K562 (cell line): ENCODE results near the gene MTF1. TPM values are rescaled to one million over a fixed set of nuclear protein-coding genes. Genes with fewer than 3 reads are reported as not detected.

Experiments
- KAT2B ChIP-seq: IDR thresholded peaks from one replicate; pipeline ENCODE4 v1.6.1; 2012; ENCODE audit warnings: low read depth, mild to moderate bottlenecking, control low read depth, inconsistent platforms, low read length, moderate library complexity
- PHB ChIP-seq: fragments of 250-450 bp; sonication (Bioruptor Pico); IDR thresholded peaks from 2 replicates; pipeline ENCODE4 v1.5.0; 2021
- PRMT5 ChIP-seq: sonication (generic); formaldehyde crosslinking; IDR thresholded peaks from 2 replicates; pipeline ENCODE4 v1.5.0; 2020; ENCODE audit warnings: missing genetic modification reagents
- RBM39 ChIP-seq: fragments of 200-400 bp; formaldehyde crosslinking; optimal IDR thresholded peaks from 2 replicates; pipeline ENCODE3; 2018; ENCODE audit warnings: low read depth, low read length
- RFX5 ChIP-seq: IDR thresholded peaks from 2 replicates; pipeline ENCODE4 v1.6.1; 2011; ENCODE audit warnings: low read depth, mild to moderate bottlenecking, improper control_type of control experiment, low read length
- SMC3 ChIP-seq: conservative IDR thresholded peaks from 2 replicates; pipeline ENCODE4 v1.6.1; 2011; ENCODE audit warnings: low read depth, low read length, improper control_type of control experiment; ENCODE audit not compliant: insufficient read depth
- TCF3 ChIP-seq: sonication (generic); formaldehyde crosslinking; IDR thresholded peaks from 2 replicates; pipeline ENCODE4 v1.4.0; 2020; ENCODE audit warnings: mild to moderate bottlenecking, missing genetic modification reagents
- TOE1 ChIP-seq, 2 experiments: fragments of 450-650 bp in 1 of 2; sonication (generic) in 1 of 2; formaldehyde crosslinking in 1 of 2; IDR thresholded peaks; 2 replicates each; pipeline versions ENCODE4 v1.7.1 to v1.8.0; 2016 to 2022; ENCODE audit warnings: borderline replicate concordance in 2 of 2, mild to moderate bottlenecking in 2 of 2, antibody characterized with exemption in 1 of 2, inconsistent platforms in 1 of 2, low read depth in 1 of 2, missing genetic modification reagents in 1 of 2, moderate library complexity in 1 of 2
- ZNF197 ChIP-seq: fragments of 200-800 bp; sonication (Bioruptor generic); IDR thresholded peaks from 2 replicates; pipeline ENCODE4 v1.6.1; 2016; ENCODE audit warnings: low read depth, missing genetic modification characterization, missing compliant biosample characterization
- ZNF24 ChIP-seq: fragments of 450-650 bp; IDR thresholded peaks from 2 replicates; pipeline ENCODE4 v1.6.1; 2016
- polyA plus RNA-seq, 8 experiments: library from polyadenylated mRNA; depleted of rRNA in 4 of 8; stranded (reverse) in 5 of 8; unstranded in 3 of 8; fragments of >200 nt; fragmentation: Nextera tagmentation in 2 of 8; fragmentation: Illumina TruSeq in 1 of 8; extraction: Ambion mirVana in 2 of 8; extraction: Trizol in 1 of 8; gene quantifications; 2 replicates each; pipeline versions ENCODE4 v1.2.1 to v1.2.3, GENCODE V29; 2011 to 2014; ENCODE audit warnings: inconsistent platforms in 1 of 8, missing spikeins in 1 of 8
- total RNA-seq, 7 experiments: library from RNA; depleted of rRNA in 6 of 7; stranded (reverse); fragments of >200 nt in 6 of 7; fragmentation: Illumina TruSeq in 2 of 7; extraction: Trizol in 2 of 7; gene quantifications; 2 replicates each; pipeline versions ENCODE4 v1.2.1 to v1.2.3, GENCODE V29; 2011 to 2021; ENCODE audit warnings: low replicate concordance in 1 of 7
- TF ChIP-seq, protein P1 (sequence below): sonication (generic); formaldehyde crosslinking; IDR thresholded peaks from 2 replicates; pipeline ENCODE4 v1.5.0; 2020; ENCODE audit warnings: missing genetic modification reagents
- TF ChIP-seq, protein P2 (sequence below), 2 experiments: IDR thresholded peaks; 2 replicates each; pipeline ENCODE4 v1.6.1; 2011; ENCODE audit warnings: borderline replicate concordance in 1 of 2, control low read depth in 1 of 2, low read depth in 1 of 2, low read length in 1 of 2, mild to moderate bottlenecking in 1 of 2, mixed read lengths in 1 of 2, moderate library complexity in 1 of 2; ENCODE audit not compliant: insufficient read depth in 1 of 2, insufficient read length in 1 of 2, poor library complexity in 1 of 2, severe bottlenecking in 1 of 2; ENCODE audit errors: extremely low read depth in 1 of 2
- TF ChIP-seq, protein P3 (sequence below): conservative IDR thresholded peaks from 2 replicates; pipeline ENCODE4 v1.6.1; 2011; ENCODE audit warnings: low read depth, mild to moderate bottlenecking, low read length; ENCODE audit not compliant: control insufficient read depth
- TF ChIP-seq, protein P4 (sequence below): fragments of 200-800 bp; sonication (Bioruptor generic); IDR thresholded peaks from 2 replicates; pipeline ENCODE4 v1.6.1; 2017; ENCODE audit warnings: missing genetic modification characterization, missing compliant biosample characterization
- TF ChIP-seq, protein P5 (sequence below), 2 experiments: fragments of 450-650 bp in 1 of 2; sonication (generic) in 1 of 2; formaldehyde crosslinking; conservative IDR thresholded peaks; 2 replicates each; pipeline versions ENCODE4 v1.4.0 to v1.8.1; 2020 to 2022; ENCODE audit warnings: mild to moderate bottlenecking in 1 of 2, missing genetic modification reagents in 1 of 2
- TF ChIP-seq, protein P6 (sequence below), 2 experiments: fragments of 450-650 bp in 1 of 2; sonication (generic) in 1 of 2; formaldehyde crosslinking in 1 of 2; IDR thresholded peaks in 1 of 2; conservative IDR thresholded peaks in 1 of 2; 2 replicates each; pipeline versions ENCODE4 v1.6.1 to v1.8.1; 2016 to 2023; ENCODE audit warnings: mild to moderate bottlenecking in 2 of 2, moderate library complexity in 2 of 2, inconsistent platforms in 1 of 2, missing genetic modification reagents in 1 of 2

The MTF1 gene
- total and polyA plus RNA-seq, 9 of the 15 experiments (the other 6 are each of a cell fraction or from before 2014, with no cell fraction given), result 1.1 to 12.2 (median 4.3) TPM

DNA sequence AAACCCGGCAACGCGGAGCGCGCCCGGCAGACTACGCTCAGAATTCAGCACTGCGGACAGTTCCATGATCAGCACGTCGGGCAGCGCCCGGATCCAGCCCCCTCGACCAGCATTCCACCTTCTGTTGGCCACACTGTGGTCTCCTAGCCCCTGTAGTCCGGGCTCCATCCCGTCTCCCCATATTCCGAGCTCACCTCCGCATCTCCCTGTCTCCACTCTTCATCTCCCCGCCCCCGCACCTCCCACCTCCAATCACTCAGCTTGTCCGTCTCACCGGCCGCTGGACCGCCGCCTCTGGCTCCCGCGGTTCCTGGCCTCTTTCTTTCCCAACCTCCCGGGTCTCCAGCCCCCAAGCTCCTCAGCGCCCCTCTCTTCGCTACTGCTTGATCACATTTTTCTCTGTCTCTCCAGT, 95.0 kb downstream of the MTF1 start (continued):
- no peak for TF ChIP-seq KAT2B
- TF ChIP-seq, protein P1, sequence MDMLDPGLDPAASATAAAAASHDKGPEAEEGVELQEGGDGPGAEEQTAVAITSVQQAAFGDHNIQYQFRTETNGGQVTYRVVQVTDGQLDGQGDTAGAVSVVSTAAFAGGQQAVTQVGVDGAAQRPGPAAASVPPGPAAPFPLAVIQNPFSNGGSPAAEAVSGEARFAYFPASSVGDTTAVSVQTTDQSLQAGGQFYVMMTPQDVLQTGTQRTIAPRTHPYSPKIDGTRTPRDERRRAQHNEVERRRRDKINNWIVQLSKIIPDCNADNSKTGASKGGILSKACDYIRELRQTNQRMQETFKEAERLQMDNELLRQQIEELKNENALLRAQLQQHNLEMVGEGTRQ (CRISPR knock-in tag), result peak; percentile 82
- TF ChIP-seq, protein P2, sequence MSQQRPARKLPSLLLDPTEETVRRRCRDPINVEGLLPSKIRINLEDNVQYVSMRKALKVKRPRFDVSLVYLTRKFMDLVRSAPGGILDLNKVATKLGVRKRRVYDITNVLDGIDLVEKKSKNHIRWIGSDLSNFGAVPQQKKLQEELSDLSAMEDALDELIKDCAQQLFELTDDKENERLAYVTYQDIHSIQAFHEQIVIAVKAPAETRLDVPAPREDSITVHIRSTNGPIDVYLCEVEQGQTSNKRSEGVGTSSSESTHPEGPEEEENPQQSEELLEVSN (IDR thresholded peaks at IDR 0.05; ENCODE audit: borderline replicate concordance in 1 of 2, extremely low read depth in 1 of 2, insufficient read depth in 1 of 2, insufficient read length in 1 of 2, low read depth in 1 of 2, low read length in 1 of 2, poor library complexity in 1 of 2, severe bottlenecking in 1 of 2), result peak in 1 of 2 experiments; percentile 20
- TF ChIP-seq, protein P3, sequence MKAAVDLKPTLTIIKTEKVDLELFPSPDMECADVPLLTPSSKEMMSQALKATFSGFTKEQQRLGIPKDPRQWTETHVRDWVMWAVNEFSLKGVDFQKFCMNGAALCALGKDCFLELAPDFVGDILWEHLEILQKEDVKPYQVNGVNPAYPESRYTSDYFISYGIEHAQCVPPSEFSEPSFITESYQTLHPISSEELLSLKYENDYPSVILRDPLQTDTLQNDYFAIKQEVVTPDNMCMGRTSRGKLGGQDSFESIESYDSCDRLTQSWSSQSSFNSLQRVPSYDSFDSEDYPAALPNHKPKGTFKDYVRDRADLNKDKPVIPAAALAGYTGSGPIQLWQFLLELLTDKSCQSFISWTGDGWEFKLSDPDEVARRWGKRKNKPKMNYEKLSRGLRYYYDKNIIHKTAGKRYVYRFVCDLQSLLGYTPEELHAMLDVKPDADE, result peak; percentile 95
- TF ChIP-seq TCF3 (CRISPR knock-in tag), result peak; percentile 65
- TF ChIP-seq RBM39, result no peak
- TF ChIP-seq, protein P4, sequence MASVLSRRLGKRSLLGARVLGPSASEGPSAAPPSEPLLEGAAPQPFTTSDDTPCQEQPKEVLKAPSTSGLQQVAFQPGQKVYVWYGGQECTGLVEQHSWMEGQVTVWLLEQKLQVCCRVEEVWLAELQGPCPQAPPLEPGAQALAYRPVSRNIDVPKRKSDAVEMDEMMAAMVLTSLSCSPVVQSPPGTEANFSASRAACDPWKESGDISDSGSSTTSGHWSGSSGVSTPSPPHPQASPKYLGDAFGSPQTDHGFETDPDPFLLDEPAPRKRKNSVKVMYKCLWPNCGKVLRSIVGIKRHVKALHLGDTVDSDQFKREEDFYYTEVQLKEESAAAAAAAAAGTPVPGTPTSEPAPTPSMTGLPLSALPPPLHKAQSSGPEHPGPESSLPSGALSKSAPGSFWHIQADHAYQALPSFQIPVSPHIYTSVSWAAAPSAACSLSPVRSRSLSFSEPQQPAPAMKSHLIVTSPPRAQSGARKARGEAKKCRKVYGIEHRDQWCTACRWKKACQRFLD (CRISPR knock-in tag), result peak; percentile 96; the same call in 1 of the 2 replicates
- TF ChIP-seq SMC3, result 0 out of 2 replicates have a peak, but pooled peaks have one; percentile 1
- 0 out of 2 replicates have a peak, but pooled peaks have one; percentile 44 for TF ChIP-seq ZNF24
- peak; percentile 99 for TF ChIP-seq PRMT5 (CRISPR knock-in tag)
- TF ChIP-seq TOE1 (IDR thresholded peaks at IDR 0.05; ENCODE audit: borderline replicate concordance), result no peak
- peak; percentile 99 for TF ChIP-seq TOE1 (CRISPR knock-in tag; IDR thresholded peaks at IDR 0.05; ENCODE audit: borderline replicate concordance, low read depth)
- TF ChIP-seq, protein P5, sequence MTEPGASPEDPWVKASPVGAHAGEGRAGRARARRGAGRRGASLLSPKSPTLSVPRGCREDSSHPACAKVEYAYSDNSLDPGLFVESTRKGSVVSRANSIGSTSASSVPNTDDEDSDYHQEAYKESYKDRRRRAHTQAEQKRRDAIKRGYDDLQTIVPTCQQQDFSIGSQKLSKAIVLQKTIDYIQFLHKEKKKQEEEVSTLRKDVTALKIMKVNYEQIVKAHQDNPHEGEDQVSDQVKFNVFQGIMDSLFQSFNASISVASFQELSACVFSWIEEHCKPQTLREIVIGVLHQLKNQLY (CRISPR knock-in tag; conservative IDR thresholded peaks at IDR 0.05), result peak in 1 of 2 experiments; percentile 99; a peak in 2 of 4 replicates
- peak; percentile 26; the same call in 1 of the 2 replicates for TF ChIP-seq RFX5
- TF ChIP-seq, protein P6, sequence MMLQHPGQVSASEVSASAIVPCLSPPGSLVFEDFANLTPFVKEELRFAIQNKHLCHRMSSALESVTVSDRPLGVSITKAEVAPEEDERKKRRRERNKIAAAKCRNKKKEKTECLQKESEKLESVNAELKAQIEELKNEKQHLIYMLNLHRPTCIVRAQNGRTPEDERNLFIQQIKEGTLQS (IDR thresholded peaks at IDR 0.05), result no peak
- TF ChIP-seq, protein P6 (CRISPR knock-in tag; conservative IDR thresholded peaks at IDR 0.05), result 0 out of 2 replicates have a peak, but pooled peaks have one; percentile 33
- TF ChIP-seq PHB (CRISPR knock-in tag), result no peak
- peak; percentile 93 for TF ChIP-seq ZNF197 (CRISPR knock-in tag)
